ENCODE data around the gene BCL11A.

- no peak for TF ChIP-seq ZNF101 (CRISPR knock-in tag; IDR thresholded peaks at IDR 0.05; ENCODE audit: borderline replicate concordance, low read depth)
- no peak for TF ChIP-seq NFKBIZ (CRISPR knock-in tag; IDR thresholded peaks at IDR 0.05)
- TF ChIP-seq POLR2A (IDR thresholded peaks at IDR 0.05; ENCODE audit: insufficient read depth in 1 of 2, low read depth in 2 of 2, low read length in 2 of 2) = no peak
- TF ChIP-seq FOXM1 (CRISPR knock-in tag; IDR thresholded peaks at IDR 0.05) = no peak
- no peak for TF ChIP-seq POLR2AphosphoS5 (IDR thresholded peaks at IDR 0.05; ENCODE audit: low read depth, low read length)
- TF ChIP-seq RBM22 (optimal IDR thresholded peaks at IDR 0.05; ENCODE audit: low read length) = no peak
- TF ChIP-seq ZBTB7A (CRISPR knock-in tag; IDR thresholded peaks at IDR 0.05) = no peak
- no peak for TF ChIP-seq ZNF782 (CRISPR knock-in tag; IDR thresholded peaks at IDR 0.05; ENCODE audit: borderline replicate concordance)
- no peak for TF ChIP-seq CEBPB (IDR thresholded peaks at IDR 0.05; ENCODE audit: borderline replicate concordance, low read depth, low read length)
Observed at GRCh38 chr2:60482222-60482621, 71.2 kb downstream of the BCL11A start.

All from HepG2 (cell line).